DND-41 (cell line): ENCODE data around the gene HUS1B.

ENCODE experiments used
- ATAC-seq: fragments of 200-7000 bp; cut with Tn5 transposase; 3 replicates; pipeline ENCODE4 v1.9.1; 2021; ENCODE audit warnings: low read depth; ENCODE audit not compliant: insufficient read depth
- DNase-seq: peaks from one replicate; pipeline ENCODE4 v3.0.0-alpha.2; 2020
- H2AFZ ChIP-seq: 2 replicates; pipeline ENCODE4 v1.6.0; 2012; ENCODE audit warnings: low read depth, low read length
- H3K27ac ChIP-seq: 2 replicates; pipeline ENCODE4 v1.5.1; 2012; ENCODE audit warnings: low read length, inconsistent platforms
- H3K27me3 ChIP-seq: fragments of 200-600 bp; sonication (generic); 2 replicates; pipeline ENCODE4 v1.6.0; 2012; ENCODE audit warnings: low read length, mild to moderate bottlenecking, inconsistent platforms; ENCODE audit not compliant: insufficient read depth, poor library complexity
- H3K36me3 ChIP-seq: 2 replicates; pipeline ENCODE4 v1.5.1; 2012; ENCODE audit warnings: low read length, inconsistent platforms; ENCODE audit not compliant: insufficient read depth
- H3K4me1 ChIP-seq: 2 replicates; pipeline ENCODE4 v1.5.1; 2012; ENCODE audit warnings: mild to moderate bottlenecking, low read length; ENCODE audit not compliant: insufficient read depth
- H3K4me2 ChIP-seq: 2 replicates; pipeline ENCODE4 v1.6.0; 2012; ENCODE audit warnings: mild to moderate bottlenecking, moderate library complexity, low read length, inconsistent platforms; ENCODE audit not compliant: insufficient read depth
- H3K4me3 ChIP-seq, 2 experiments: fragments of 200-600 bp in 1 of 2; shearing (Covaris generic) in 1 of 2; 2 replicates each; pipeline ENCODE4 v1.5.1; 2012 to 2016; ENCODE audit warnings: inconsistent platforms in 2 of 2, low read length in 2 of 2, mild to moderate bottlenecking in 2 of 2, low read depth in 1 of 2, moderate library complexity in 1 of 2
- H3K79me2 ChIP-seq: 2 replicates; pipeline ENCODE4 v1.6.0; 2012; ENCODE audit warnings: low read length, inconsistent platforms; ENCODE audit not compliant: insufficient read depth
- H3K9ac ChIP-seq: 2 replicates; pipeline ENCODE4 v1.6.0; 2012; ENCODE audit warnings: low read depth, mild to moderate bottlenecking, inconsistent platforms, low read length, moderate library complexity
- H3K9me3 ChIP-seq: 2 replicates; pipeline ENCODE4 v1.5.1; 2012; ENCODE audit warnings: low read length, moderate library complexity, mild to moderate bottlenecking, inconsistent platforms; ENCODE audit not compliant: insufficient read depth, severe bottlenecking
- H4K20me1 ChIP-seq: 2 replicates; pipeline ENCODE4 v1.6.0; 2012; ENCODE audit warnings: low read length; ENCODE audit not compliant: insufficient read depth
- CTCF ChIP-seq: IDR thresholded peaks from 2 replicates; pipeline ENCODE4 v1.5.1; 2012; ENCODE audit warnings: borderline replicate concordance, low read length, moderate library complexity, mild to moderate bottlenecking; ENCODE audit not compliant: poor library complexity, severe bottlenecking; ENCODE audit errors: extremely low read depth
- EZH2 ChIP-seq: IDR thresholded peaks from 3 replicates; pipeline ENCODE4 v1.6.1; 2012; ENCODE audit warnings: borderline replicate concordance, low read depth, mild to moderate bottlenecking, moderate library complexity, low read length, inconsistent platforms; ENCODE audit not compliant: severe bottlenecking

HUS1B gene

GRCh38 chr6:641225-641985 is 15.5 kb downstream of the HUS1B start:
- H3K9ac ChIP-seq, result no peak overlapping the region

GRCh38 chr6:636488-636887 is 20.4 kb downstream of the HUS1B start:
- TF ChIP-seq CTCF (no peak), EZH2 (no peak)
- H3K9ac ChIP-seq, result no peak overlapping the region
- ATAC-seq, result no peak
- H3K27ac ChIP-seq, result no peak overlapping the region
- no peaks in the 10 kb centered on the region for H3K27me3 ChIP-seq
- no peak overlapping the region for H2AFZ ChIP-seq
- H3K79me2 ChIP-seq, result peaks cover 11% of the 10 kb centered on the region; the same call in 1 of the 2 replicates
- H4K20me1 ChIP-seq, result peaks cover 12% of the 10 kb centered on the region; the same call in 1 of the 2 replicates
- H3K36me3 ChIP-seq, result 0 out of 2 replicates have a peak, but pooled peaks cover 16% of the 10 kb centered on the region
- no peak overlapping the region for H3K4me2 ChIP-seq
- no peaks in the 10 kb centered on the region for H3K4me1 ChIP-seq
- H3K9me3 ChIP-seq, result no peaks in the 10 kb centered on the region
- DNase-seq, result no peak
- H3K4me3 ChIP-seq, result no peak overlapping the region

More at GRCh38 chr6:641225-641985, 15.5 kb downstream of the HUS1B start:
- no peak for DNase-seq
- H3K27ac ChIP-seq, result no peak overlapping the region
- H3K9me3 ChIP-seq, result no peaks in the 10 kb centered on the region
- peaks cover 14% of the 10 kb centered on the region; the same call in 1 of the 2 replicates for H3K79me2 ChIP-seq
- 0 out of 2 replicates have a peak, but pooled peaks cover 6% of the 10 kb centered on the region for H3K36me3 ChIP-seq
- H3K4me3 ChIP-seq, result no peak overlapping the region
- no peak overlapping the region for H2AFZ ChIP-seq
- peaks cover 10% of the 10 kb centered on the region; the same call in 1 of the 2 replicates for H4K20me1 ChIP-seq
- TF ChIP-seq EZH2 (no peak), CTCF (no peak)
- H3K27me3 ChIP-seq, result no peaks in the 10 kb centered on the region
- ATAC-seq, result no peak
- H3K4me1 ChIP-seq, result no peaks in the 10 kb centered on the region
- no peak overlapping the region for H3K4me2 ChIP-seq

- DNase-seq, result no peak
- Histone ChIP-seq H3K4me2 (no peak overlapping the region), H3K4me1 (no peaks in the 10 kb centered on the region), H3K79me2 (peaks cover 7% of the 10 kb centered on the region; the same call in 1 of the 2 replicates), H4K20me1 (peaks cover 8% of the 10 kb centered on the region; the same call in 1 of the 2 replicates), H3K27me3 (no peaks in the 10 kb centered on the region), H3K36me3 (0 out of 2 replicates have a peak, but pooled peaks cover 16% of the 10 kb centered on the region), H3K9ac (no peak overlapping the region), H3K27ac (no peak overlapping the region), H3K9me3 (no peaks in the 10 kb centered on the region), H2AFZ (no peak overlapping the region), H3K4me3 (no peak overlapping the region)
- ATAC-seq, result no peak
- TF ChIP-seq EZH2, result no peak
- TF ChIP-seq CTCF, result no peak
Observed at GRCh38 chr6:635233-635632, 21.7 kb downstream of the HUS1B start.
